ENCODE data around the gene SMIM44.

SMIM44 gene

DNA sequence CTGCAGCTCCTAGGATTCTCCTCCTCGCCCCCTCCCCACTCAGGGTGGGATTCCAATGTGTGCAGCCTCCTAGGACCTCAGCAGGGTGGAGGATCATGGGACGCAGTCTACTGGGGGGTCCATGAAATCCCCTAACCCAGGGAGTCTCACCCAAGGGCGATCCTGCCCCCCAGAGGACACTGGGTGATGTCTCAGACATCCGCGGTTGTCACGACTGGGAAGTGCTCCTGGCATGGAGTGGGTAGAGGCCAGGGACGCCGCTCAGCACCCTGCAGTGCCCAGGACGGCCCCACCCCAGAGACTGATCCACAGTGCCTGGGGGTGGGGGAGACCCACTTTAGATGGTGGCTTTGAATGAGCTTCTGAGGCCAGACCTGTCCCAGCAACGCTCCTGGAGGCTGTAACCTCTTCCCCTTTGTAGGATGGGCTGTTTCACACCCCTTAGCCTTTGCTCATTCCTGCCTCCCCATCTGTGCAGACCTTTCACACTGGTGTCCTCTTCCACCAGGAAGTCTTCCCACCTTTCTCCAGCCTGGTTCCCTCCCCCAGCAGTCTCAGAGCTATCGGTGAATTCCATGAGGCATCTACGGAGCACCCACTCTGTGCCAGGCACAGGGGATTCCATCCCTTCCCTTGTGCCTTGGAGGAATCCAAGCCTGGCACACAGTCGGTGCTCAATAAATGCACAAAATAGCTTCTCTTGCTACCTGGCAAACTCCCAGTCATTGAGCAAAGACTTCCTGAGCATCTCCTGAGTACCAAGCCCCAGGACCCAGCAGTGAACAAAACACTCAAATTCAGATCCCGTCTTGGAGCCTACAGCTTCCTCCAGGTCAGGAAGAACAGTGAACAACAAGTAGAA, 13.4 kb downstream of the SMIM44 start:
- H3K9me3 Mint-ChIP-seq = peaks cover 0 to 4% of the 10 kb centered on the region in 2 donors
- no peak overlapping the region for H3K4me3 Mint-ChIP-seq
- H3K36me3 Mint-ChIP-seq = peaks cover 7 to 18% of the 10 kb centered on the region in 2 donors
- DNase-seq (no peak), ATAC-seq (replicated peaks) (no peak)
- peaks cover 0 to 3% of the 10 kb centered on the region in 2 donors for H3K4me1 Mint-ChIP-seq
- H3K27me3 Mint-ChIP-seq = peaks cover 3 to 11% of the 10 kb centered on the region in 2 donors
- no peak overlapping the region for H3K27ac Mint-ChIP-seq

DNA sequence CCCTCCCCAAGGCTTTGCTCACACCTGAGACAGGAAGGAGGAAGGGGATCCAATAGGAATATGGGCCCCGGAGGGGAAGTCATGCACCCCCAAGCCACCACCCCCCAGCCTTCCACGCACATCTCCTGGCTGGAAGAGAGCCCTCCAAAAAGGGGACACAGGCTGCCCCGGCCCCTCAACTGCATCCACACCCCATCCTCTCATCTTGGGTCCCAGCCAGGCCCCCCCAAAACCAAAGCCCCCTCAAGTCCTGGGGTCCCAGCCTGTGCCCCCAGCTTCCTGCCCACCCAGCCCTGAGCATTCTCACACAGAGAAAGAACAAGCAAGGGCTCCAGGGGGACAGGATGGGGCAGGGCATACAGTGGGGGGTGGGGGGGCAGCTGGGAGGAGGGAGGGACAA, 15.0 kb downstream of the SMIM44 start:
- DNase-seq = no peak
- Mint-ChIP-seq H3K36me3 (peaks cover 7 to 18% of the 10 kb centered on the region in 2 donors), H3K27me3 (peaks cover 0 to 11% of the 10 kb centered on the region in 2 donors), H3K27ac (no peak overlapping the region), H3K4me1 (peaks cover 0 to 3% of the 10 kb centered on the region in 2 donors), H3K9me3 (peaks cover 0 to 4% of the 10 kb centered on the region in 2 donors), H3K4me3 (no peak overlapping the region)
- no peak for ATAC-seq (replicated peaks)

GRCh38 chr19:3467437-3468198, 15.6 kb downstream of the SMIM44 start:
- H3K9me3 Mint-ChIP-seq = peaks cover 0 to 4% of the 10 kb centered on the region in 2 donors
- peaks cover 10 to 22% of the 10 kb centered on the region in 2 donors for H3K36me3 Mint-ChIP-seq
- peaks cover 0 to 3% of the 10 kb centered on the region in 2 donors for H3K4me1 Mint-ChIP-seq
- H3K27me3 Mint-ChIP-seq = peaks cover 0 to 11% of the 10 kb centered on the region in 2 donors
- DNase-seq (no peak), ATAC-seq (replicated peaks) (no peak)
- H3K27ac Mint-ChIP-seq = no peak overlapping the region
- H3K4me3 Mint-ChIP-seq = no peak overlapping the region

GRCh38 chr19:3466635-3467034, 16.6 kb downstream of the SMIM44 start:
- Mint-ChIP-seq H3K4me1 (peaks cover 0 to 3% of the 10 kb centered on the region in 2 donors), H3K27me3 (peaks cover 0 to 11% of the 10 kb centered on the region in 2 donors), H3K4me3 (no peak overlapping the region), H3K27ac (peak overlapping the region; percentile 47), H3K36me3 (peaks cover 13 to 25% of the 10 kb centered on the region in 2 donors), H3K9me3 (peaks cover 0 to 4% of the 10 kb centered on the region in 2 donors)
- DNase-seq = no peak
- ATAC-seq (replicated peaks) = no peak

DNA sequence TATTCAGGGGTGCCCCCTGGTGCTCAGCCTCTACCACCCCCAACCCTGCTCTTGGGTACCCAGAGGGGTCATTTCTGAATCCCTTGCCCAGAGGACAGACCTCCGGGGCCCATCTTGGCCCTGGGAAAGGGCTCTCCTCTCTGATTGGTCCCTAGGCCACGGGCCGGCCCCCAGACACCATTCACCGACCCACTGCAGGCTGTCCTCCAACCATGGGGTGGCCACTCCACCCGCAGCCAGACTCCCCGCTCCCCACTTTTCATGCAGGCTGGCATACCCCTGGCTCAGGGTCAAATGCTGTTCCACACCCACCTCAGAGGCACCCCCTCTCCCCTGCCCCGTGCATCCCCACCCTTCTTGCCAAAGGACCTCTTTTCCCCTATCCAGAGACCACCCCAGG, 17.7 kb downstream of the SMIM44 start:
- H3K9me3 Mint-ChIP-seq = peaks cover 0 to 4% of the 10 kb centered on the region in 2 donors
- DNase-seq (no peak), ATAC-seq (replicated peaks) (no peak)
- H3K27me3 Mint-ChIP-seq = peaks cover 0 to 8% of the 10 kb centered on the region in 2 donors
- H3K4me3 Mint-ChIP-seq = no peak overlapping the region
- H3K36me3 Mint-ChIP-seq = peaks cover 13 to 25% of the 10 kb centered on the region in 2 donors
- no peak overlapping the region for H3K27ac Mint-ChIP-seq
- peaks cover 0 to 3% of the 10 kb centered on the region in 2 donors for H3K4me1 Mint-ChIP-seq

DNA sequence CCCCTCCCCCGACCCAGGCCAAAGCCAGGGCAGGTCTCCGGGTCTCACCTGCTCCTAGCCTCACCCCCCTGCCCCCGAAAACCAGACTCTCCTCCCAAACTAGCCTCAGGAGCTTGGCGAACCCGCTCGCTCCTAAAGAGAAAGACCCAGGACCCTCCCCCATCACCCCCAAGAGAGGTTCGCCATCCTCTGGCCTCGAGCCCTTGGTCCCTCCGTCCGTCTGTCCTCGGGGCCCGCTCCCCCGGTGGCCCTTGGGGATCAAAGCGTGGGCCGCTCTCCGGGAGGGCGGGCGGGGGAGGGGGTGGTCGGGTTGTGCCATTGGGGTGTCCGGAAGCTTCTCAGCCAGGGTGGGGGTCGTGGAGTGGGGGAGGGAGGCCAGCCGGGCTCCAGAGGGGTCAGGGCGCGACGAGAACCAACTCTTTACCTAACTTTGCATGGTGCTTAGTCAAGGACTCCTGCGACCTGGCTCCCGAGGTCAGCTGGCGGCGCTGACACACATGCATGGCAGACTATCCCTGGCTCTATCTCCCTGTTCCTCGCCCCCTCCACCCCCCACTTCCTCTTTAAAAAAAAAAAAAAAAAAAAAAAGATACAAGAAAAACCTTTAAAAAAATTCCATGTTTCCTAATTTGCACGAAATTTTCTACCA, 18.5 kb downstream of the SMIM44 start:
- H3K27ac Mint-ChIP-seq = no peak overlapping the region
- H3K36me3 Mint-ChIP-seq = peaks cover 13 to 28% of the 10 kb centered on the region in 2 donors
- peaks cover 0 to 4% of the 10 kb centered on the region in 2 donors for H3K9me3 Mint-ChIP-seq
- peaks cover 0 to 3% of the 10 kb centered on the region in 2 donors for H3K4me1 Mint-ChIP-seq
- no peak overlapping the region for H3K4me3 Mint-ChIP-seq
- DNase-seq (no peak), ATAC-seq (replicated peaks) (no peak)
- no peaks in the 10 kb centered on the region for H3K27me3 Mint-ChIP-seq

DNA sequence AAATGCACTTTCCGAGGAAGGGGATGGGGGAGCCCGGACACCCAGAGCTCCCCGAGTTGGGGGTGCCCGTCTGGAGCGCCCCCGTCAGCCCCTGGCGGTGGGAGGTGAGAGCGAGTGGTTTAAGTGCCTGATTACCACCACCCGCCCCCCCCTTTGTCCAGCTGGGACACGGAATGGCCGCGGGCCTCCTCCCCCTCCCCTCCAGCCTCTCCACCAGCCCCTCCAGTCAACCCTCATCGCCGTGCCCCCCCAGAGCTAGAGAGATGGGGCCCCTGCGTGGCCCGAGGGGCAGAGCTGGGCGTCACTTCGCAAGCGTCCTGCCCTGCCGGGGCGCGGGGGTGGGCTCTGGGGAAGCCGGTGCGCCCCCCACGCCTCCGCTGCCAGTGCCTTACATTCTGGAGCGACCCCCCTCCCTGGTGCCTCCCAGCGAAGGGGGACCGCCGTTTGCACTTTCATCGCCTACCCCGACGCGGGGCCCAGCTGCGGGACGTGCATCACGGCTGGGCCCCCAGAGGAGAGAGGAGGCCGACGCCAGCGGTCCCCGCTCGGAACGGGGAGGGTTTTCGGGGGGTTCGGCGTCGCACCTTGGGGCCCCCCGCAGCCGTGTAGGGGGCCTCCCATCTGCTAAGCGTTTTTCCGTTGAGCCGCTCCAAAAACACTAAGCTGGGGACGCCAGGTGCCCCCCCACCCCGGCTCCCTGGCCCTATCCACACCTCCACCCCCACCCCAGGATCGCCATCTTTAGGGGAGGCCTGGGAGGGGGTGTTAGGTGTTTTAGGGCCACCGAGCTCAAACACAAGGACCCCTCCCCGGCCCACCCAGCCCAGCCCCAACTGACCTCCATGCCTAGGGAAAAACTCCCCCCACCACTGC, 19.3 kb downstream of the SMIM44 start:
- DNase-seq (no peak), ATAC-seq (replicated peaks) (no peak)
- no peaks in the 10 kb centered on the region for H3K4me1 Mint-ChIP-seq
- H3K27ac Mint-ChIP-seq = no peak overlapping the region
- H3K27me3 Mint-ChIP-seq = no peaks in the 10 kb centered on the region
- peaks cover 0 to 4% of the 10 kb centered on the region in 2 donors for H3K9me3 Mint-ChIP-seq
- peaks cover 13 to 32% of the 10 kb centered on the region in 2 donors for H3K36me3 Mint-ChIP-seq
- H3K4me3 Mint-ChIP-seq = no peak overlapping the region

DNA sequence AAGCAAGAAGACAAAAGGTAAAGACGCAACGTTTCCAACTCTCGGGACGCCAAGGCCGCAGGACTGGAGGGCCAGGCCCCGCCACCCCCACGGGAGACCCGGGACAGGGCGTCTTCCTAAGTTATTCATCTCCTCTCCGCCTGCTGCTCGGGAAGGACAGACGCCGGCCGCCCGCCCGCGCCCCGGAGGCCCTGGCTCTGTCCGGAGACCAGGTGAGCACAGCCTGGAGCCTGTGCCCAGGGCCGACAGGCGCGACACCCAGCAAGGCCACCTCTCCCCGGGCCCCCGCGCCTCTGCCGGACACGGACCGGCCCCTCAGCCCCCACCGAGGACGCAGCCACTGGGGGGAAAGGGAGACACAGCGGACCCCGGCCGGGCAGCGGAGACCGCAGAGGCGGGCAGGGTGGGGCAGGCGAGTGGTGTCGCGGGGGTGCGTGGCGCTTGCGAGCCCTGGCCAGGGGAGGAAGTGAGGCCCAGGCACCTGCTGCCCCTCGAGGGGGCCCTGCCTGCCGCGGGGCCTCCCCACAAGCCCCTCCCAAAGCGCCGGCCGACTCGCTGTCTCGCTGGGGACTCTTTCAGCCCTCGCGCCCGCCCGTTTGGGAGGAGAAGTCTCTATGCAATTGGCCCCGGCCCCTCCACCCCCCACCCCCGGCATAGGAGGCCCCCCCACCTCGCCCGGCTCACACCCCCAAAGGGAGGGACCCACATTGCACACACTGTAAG, 20.1 kb downstream of the SMIM44 start:
- Mint-ChIP-seq H3K4me1 (peaks cover 0 to 5% of the 10 kb centered on the region in 2 donors), H3K27me3 (no peaks in the 10 kb centered on the region)

GRCh38 chr19:3459965-3460582, 23.2 kb downstream of the SMIM44 start:
- H3K27me3 Mint-ChIP-seq = no peaks in the 10 kb centered on the region
- no peak overlapping the region for H3K27ac Mint-ChIP-seq
- H3K9me3 Mint-ChIP-seq = no peaks in the 10 kb centered on the region
- H3K36me3 Mint-ChIP-seq = peaks cover 13 to 24% of the 10 kb centered on the region in 2 donors
- no peak for DNase-seq
- no peak for ATAC-seq (replicated peaks)
- H3K4me1 Mint-ChIP-seq = peaks cover 6 to 13% of the 10 kb centered on the region in 2 donors
- no peak overlapping the region for H3K4me3 Mint-ChIP-seq

More for the DNA sequence above, 20.1 kb downstream of the SMIM44 start:
- H3K36me3 Mint-ChIP-seq = peaks cover 11 to 26% of the 10 kb centered on the region in 2 donors
- H3K4me3 Mint-ChIP-seq = no peak overlapping the region
- H3K9me3 Mint-ChIP-seq = peaks cover 0 to 3% of the 10 kb centered on the region in 2 donors
- ATAC-seq (replicated peaks) (no peak), DNase-seq (no peak)
- no peak overlapping the region for H3K27ac Mint-ChIP-seq

DNA sequence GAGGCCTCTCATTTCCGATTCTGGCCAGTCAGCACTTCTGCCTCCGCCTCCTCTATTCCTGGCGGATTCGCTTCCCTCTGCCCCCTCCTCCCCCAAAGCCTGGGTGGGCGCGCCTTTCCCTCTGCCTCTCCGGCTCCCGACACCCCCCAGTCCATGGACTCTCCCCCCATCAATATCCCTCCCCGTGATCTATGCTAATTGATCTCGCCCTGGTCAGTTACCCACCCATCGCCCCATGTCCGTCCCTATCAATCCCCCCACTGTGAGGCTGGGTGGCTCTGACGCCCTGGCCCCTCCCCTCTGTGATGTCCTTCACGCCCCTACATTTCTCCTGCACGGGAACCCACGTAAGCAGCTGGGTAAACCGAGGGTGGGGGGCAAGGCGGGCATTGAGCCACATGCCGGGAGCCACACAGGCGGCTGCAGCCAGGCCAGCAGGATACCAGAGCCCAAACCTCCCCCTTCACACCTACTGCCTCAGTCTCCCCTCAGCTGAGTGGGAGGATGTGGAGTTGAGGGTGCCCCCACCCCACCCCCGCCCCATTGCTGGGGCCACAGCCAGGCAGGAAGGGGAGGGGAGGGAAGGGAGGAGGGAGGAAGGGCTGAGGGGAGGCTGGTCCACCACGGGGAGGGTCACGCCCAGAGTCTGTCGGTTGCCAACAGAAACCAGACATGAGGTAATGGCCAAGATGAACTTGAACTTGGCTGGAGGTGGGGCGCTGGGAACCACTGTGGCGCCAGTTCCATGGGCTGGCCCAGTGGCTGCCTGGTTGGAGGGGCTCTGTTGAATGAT, 24.0 kb downstream of the SMIM44 start:
- Mint-ChIP-seq H3K4me3 (no peak overlapping the region), H3K36me3 (peaks cover 19 to 30% of the 10 kb centered on the region in 2 donors), H3K27me3 (no peaks in the 10 kb centered on the region), H3K9me3 (no peaks in the 10 kb centered on the region), H3K4me1 (peaks cover 6 to 13% of the 10 kb centered on the region in 2 donors), H3K27ac (no peak overlapping the region)
- ATAC-seq (replicated peaks) (peak in 1 of 2 donors; percentile 19), DNase-seq (no peak)

- DNase-seq = no peak
- H3K4me1 Mint-ChIP-seq = peaks cover 6 to 13% of the 10 kb centered on the region in 2 donors
- peak in 1 of 2 donors; percentile 30 for ATAC-seq (replicated peaks)
- H3K9me3 Mint-ChIP-seq = no peaks in the 10 kb centered on the region
- peak overlapping the region; percentile 25 for H3K27ac Mint-ChIP-seq
- H3K4me3 Mint-ChIP-seq = no peak overlapping the region
- H3K27me3 Mint-ChIP-seq = no peaks in the 10 kb centered on the region
- H3K36me3 Mint-ChIP-seq = peaks cover 19 to 33% of the 10 kb centered on the region in 2 donors
These were observed 24.8 kb downstream of the SMIM44 start for GRCh38 chr19:3458229-3459088.
